RCC 7860 (cell line): ENCODE measurements around the gene TARDBP.
"Not testable (repeated sequence)": the region's sequence is repeated elsewhere in the genome, so short reads cannot be mapped to it uniquely, and the experiment has no call there.

ENCODE experiments used
- DNase-seq: peaks from one replicate; pipeline ENCODE4 v3.0.0-alpha.2; 2015; ENCODE audit warnings: low spot score
- FAIRE-seq: peaks from 2 replicates; lab custom pipeline; 2012; peaks lifted over from hg19 to GRCh38; lab: Jason Lieb, UNC

TARDBP gene

DNA sequence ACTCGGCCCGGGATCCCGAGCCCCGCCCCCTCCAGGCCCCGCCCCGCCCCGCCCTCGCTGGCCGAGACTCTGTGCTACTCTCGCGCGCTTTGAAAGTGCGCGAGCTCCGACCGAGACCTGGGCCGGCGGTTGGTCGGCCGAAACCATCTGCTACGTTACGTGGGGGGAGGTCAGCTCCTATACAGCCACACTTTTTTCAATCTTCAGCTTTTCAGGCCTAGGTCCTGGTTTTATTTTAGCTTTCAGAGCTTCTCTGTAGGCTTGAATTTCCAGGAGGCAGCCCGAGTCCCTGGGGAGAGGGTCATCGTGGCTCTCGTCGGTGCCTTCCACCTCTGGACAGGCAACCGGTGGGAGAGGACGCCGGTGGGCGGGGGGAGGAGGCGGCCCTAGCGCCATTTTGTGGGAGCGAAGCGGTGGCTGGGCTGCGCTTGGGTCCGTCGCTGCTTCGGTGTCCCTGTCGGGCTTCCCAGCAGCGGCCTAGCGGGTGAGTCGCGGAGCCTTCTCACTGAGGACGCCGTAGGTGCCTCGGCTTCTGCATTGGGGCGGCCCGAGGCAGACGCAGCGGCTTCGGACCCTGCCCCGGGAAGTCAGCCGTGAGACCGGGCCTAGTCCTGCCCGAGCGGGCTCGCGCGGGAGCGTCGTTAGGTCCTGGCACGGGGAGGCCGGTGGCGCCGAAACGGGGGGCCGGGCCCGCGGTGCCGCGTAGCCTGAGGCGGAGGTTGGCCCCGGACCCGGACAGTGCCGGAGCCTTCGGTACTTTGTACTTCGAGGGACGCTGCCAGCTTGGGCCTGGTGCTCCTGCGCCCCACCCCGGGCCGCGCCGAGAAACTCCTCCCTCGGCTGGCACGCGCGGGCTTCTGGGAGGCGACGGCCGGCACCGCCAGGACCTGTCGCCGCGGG lies at the start of gene TARDBP:
Gene TARDBP (plus strand): TSS at position 395 of the 900 bp plus-strand sequence. CDS start 1,074 bp downstream, outside the sequence.
- no peak for FAIRE-seq

DNA sequence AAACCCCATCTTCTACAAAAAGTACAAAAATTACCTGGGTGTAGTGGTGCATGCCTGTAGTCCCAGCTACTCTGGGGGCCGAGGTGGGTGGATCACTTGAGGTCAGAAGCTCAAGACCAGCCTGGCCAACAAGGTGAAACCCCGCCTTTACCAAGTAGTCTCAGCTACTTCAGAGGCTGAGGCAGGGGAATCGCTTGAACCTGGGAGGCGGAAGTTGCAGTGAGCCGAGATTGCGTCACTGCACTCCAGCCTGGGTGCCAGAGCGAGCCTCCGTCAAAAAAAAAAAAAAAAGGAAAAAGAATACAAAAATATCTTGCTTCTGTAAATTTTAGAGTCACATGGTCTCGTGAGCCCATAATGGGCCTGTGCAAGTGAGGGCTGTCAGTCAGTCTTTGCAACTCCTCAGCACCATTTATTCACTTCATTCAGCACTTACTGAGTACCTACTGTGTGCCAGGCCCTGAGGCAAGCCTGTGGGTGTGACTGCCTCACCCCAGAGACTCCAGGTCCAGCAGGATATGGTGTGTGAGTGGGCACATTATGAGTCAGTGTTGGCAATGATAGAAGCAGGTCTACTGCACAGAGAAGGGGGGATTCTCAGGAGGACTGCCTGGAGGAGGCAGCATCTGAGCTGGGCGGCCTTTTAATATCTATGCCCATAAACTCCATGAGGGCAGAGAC lies 46.8 kb upstream of the TARDBP start:
- DNase-seq (no peak), FAIRE-seq (no peak)

More for the DNA sequence above, at the start of gene TARDBP:
- peak; percentile 80 for DNase-seq

DNA sequence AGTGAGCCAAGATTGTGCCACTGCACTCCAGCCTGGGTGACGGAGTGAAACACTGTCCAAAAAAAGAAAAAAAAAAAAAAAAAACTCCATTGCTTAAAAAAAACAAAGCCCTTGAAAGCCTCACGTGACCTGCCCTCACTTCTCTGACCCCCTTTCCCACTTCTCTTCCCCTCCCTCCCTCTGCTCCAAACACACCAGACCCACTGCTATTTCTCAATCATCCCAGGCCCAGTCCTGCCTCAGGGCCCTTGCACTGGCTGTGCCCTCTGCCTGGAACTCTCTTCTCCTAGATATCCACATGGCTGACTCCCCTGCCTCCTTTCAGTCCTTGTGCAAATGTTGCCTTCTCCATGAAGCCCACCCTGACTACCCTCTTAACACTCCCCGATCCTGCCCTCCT lies 45.4 kb upstream of the TARDBP start:
- FAIRE-seq, result no peak
- no peak for DNase-seq

DNA sequence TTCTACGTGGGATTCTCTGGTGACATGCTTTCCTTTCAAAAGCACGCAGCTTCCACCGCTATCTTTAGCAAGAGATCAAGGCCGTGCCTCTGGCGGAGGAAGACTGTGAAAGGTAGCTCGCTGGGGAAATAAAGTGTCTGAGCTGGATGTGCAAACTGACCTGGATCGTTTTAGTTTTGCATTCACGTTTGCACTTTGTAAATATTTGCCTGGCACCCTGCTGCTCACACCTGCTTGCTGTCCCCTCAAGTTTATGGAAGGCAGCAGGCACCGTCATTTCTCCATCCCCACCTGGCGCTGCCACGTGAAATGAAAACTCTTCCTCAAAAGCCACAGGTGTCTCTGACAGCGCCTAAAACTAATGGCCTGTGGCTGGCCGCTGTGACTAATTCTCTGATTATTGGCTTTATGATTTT lies 44.0 kb upstream of the TARDBP start:
- FAIRE-seq, result no peak
- no peak for DNase-seq

DNA sequence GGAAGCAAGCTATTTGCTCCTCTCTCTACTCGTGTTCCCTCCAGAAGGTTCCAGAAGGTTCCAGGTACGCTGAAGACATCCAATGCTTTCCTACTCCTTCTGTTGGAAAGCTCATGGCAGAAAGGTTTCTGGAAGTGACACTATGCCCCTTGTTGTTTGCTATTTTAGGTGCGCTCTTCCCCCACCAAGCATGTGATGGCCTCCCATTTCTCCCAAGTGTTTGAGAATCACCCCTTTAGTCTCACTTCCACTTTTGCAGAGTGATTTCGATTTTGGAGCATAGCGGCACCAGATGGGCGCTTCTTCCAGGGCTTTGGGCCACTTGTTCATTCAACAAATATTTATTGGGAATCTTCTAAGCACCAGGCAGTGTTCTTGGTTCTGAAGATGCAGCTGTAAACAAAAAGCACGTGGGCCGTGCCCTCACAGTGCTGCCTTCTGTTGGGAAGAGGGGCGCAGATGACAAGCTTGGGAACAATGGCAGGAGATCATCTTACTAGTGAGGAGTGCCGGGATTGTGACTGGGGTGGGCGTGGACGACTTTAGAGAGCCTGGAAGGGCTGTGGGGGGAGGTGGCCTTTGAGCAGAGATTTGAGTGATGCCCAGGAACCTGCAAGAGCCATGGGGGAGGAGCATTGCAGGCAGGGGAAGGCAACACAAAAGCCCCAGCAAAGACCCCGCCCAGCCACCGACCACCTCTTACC lies 43.0 kb upstream of the TARDBP start:
- FAIRE-seq (no peak), DNase-seq (no peak)

- FAIRE-seq (no peak), DNase-seq (no peak)
Observed at GRCh38 chr1:10969971-10970332, 42.5 kb upstream of the TARDBP start.

GRCh38 chr1:10973552-10973951 lies 38.9 kb upstream of the TARDBP start:
- FAIRE-seq, result no peak
- no peak for DNase-seq

GRCh38 chr1:10973956-10974881 lies 38.2 kb upstream of the TARDBP start:
- no peak for DNase-seq
- FAIRE-seq, result no peak

DNA sequence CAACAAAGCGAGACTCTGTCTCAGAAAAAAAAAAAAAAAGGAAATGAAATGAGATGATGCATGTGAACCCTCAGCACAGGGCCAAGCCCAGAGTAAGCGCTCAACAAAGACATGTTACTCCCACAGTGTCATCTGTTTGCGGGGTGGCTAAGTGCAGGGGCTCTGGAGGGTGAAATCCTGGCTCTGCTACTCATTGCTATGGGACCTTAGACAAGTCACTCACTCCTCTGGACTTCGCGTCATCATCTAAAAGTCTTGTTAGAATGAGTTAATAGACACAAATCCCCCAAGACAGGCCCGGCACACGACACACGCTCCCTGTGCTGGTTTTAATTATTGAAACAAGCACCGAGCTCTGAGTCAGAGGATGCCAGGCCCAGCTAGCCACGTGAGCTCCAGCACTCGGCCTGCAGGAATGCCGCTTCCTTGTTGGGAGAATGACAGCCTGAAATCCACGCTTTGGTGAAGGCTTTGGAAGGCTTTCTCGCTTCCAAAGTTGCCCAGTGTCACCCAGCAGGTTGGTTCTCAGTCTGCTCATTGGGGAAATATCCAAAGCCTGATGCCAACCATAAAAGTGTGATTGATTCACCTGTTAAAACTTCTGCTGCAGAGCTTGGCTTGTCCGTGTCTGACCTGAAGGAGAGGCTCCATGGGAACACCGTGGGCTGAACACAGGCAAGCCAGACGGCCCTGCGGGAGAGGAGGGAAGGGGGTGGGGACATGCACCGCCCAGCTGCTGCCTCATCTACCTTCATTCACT lies 36.7 kb upstream of the TARDBP start:
- no peak for FAIRE-seq
- DNase-seq, result peak; percentile 34

DNA sequence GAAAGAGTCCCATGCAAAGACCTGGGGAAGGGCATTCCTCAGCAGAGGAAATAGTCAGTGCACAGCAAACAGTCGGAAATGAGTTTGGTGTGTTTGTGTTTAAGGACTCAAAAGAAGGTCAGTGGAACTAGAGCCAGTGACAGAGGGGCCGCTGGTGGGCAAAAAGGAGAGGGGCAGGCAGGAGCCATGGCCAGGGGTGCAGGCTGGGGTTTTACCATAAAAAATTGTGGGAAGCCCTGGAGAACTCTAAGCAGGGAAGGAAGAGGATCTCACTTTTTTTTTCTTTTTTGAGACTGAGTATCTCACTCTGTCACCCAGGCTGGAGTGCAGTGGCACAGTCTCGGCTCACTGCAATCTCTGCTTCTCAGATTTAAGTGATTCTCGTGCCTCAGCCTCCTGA lies 33.7 kb upstream of the TARDBP start:
- FAIRE-seq (no peak), DNase-seq (no peak)

DNA sequence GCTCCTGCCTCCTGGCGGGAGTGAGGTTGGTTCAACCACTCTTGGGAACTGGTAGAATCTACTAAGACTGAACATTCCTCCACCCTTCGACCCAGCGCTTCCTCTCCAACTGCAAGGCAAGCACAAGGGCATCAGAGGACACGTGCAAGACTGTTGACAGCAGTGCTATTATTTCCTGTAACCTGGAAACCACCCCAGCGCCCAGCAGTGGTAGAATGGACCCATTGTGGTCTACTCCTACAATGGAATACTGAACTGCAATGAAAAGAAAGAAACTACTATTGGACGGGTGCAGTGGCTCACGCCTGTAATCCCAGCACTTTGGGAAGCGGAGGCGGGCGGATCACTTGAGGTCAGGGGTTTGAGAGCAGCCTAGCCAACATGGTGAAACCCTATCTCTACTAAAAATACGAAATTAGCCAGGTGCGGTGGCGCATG lies 33.0 kb upstream of the TARDBP start:
- DNase-seq (no peak), FAIRE-seq (no peak)

DNA sequence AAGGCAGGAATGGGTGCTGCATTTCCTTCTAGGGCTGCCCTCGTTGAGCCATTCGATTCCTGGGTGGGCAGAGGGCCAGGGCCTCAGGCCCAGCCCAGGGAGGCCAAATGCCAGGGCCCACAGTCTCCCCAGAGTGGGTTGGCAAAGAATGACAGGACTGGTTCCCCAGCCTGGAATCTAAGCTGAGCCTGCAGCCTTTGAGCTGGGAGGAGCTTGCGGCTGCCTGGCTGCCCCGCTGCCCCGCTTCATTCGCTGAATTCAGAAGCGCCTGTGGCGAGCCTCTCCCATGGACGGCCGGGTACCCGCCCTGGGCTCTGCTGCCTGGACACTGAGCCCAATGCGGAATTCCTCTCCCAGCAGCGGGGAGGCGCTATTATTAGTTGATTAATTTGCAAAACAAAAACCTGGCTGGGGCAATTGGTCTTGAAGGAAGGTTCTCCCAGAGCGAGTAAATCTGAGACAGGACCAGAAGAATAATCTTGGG lies 32.3 kb upstream of the TARDBP start:
- FAIRE-seq, result no peak
- DNase-seq, result no peak

- FAIRE-seq (no peak), DNase-seq (no peak)
Observed at GRCh38 chr1:10980841-10981727, 31.4 kb upstream of the TARDBP start.

- no peak for DNase-seq
- no peak for FAIRE-seq
Observed at GRCh38 chr1:10986525-10986890, 25.9 kb upstream of the TARDBP start.

DNA sequence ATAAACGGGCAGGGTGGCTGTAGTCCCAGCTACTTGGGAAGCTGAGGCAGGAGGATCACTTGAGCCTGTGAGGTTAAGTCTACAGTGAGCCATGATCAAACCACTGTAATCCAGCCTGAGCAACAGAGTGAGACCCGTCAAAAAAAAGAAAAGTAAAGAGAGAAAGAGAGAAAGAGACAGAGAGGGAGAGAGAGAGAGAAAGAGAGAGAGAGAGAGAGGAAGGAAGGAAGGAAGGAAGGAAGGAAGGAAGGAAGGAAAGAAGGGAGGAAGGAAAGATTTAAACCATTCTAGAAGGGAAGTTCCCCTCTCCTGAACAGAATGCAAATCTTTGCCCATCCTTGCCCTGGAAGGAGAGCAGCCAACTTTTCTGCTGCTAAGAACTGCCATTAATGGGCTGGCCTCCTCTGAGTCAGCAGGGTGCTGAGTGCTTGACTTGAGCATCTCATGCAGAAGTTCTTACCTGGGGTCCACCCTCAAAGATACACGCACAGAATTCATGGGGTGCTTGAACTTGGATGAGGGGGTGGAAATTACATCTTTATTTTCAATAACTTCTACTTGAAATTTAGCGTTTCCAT lies 24.5 kb upstream of the TARDBP start:
- no peak for DNase-seq
- no peak for FAIRE-seq

DNA sequence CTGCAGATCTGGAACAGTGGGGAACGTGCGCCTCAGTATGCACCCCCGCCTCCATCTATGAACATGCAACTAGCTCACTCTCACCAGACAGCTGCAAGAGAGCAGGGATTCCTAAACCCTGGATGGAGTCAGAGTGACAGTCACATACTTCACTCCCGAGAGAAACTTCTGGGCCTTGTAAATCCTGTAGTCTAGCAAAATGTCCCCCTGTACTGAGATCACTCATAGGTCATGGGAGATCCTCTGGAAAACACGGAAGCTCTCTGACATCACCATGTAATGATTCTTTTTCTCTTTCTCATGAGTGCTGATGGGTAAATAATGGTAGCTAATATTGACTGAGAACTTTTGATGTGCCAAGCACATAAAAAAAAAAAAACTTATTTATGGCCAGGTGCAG lies 23.4 kb upstream of the TARDBP start:
- FAIRE-seq, result no peak
- DNase-seq, result no peak

DNA sequence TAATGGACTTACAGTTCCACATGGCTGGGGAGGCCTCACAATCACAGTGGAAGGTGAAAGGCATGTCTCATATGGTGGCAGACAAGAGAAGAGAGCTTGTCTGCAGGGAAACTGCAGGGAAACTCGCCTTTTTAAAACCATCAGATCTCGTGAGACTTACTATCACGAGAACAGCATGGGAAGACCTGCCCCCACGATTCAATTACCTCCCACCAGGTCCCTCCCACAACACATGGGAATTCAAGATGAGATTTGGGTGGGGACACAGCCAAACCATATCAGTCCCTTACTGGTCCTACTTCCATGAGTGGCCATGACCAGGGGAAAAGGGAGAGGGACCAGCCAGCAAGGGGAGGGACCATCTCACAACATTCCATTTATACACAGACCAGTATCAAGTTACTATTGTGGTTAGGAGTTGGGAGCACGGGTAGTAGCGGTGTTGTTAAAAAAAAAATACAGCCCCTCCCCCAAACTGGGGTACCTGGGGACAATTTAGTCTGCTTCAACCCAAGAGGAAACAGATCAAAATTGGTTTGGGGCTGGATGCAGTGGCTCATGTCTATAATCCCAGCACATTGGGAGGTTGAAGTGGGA lies 22.4 kb upstream of the TARDBP start:
- not testable (repeated sequence) for FAIRE-seq, DNase-seq

GRCh38 chr1:10990828-10991227 lies 21.6 kb upstream of the TARDBP start:
- no peak for DNase-seq
- no peak for FAIRE-seq
